Endothelial cell of umbilical vein (primary cell): ENCODE results near the gene POLR2L. TPM values are rescaled to one million over a fixed set of nuclear protein-coding genes. Genes with fewer than 3 reads are reported as not detected.

Experiments
- BruUV-seq: library from RNA; stranded (reverse); fragments of 400-500 nt; replicated peaks from 2 replicates; lab custom pipeline; 2021; lab: Mats Ljungman, UMichigan
- CTCF ChIA-PET: fragments of 300-600, 350-600 bp; sonication (Branson Sonifier 250); formaldehyde crosslinking; loops from one replicate; lab custom pipeline; 2021; ENCODE audit warnings: antibody characterized with exemption, inconsistent platforms; lab: Charles Lee
- POLR2A ChIA-PET: fragments of 300-600, 350-600 bp; sonication (Branson Sonifier 250); formaldehyde crosslinking; loops from one replicate; lab custom pipeline; 2021; ENCODE audit warnings: antibody characterized with exemption, inconsistent platforms; lab: Charles Lee
- DNase-seq: peaks from one replicate; pipeline ENCODE4 v3.0.0-alpha.2; 2011; ENCODE audit warnings: low read depth, low spot score
- FAIRE-seq: peaks from 2 replicates; lab custom pipeline; 2011; peaks lifted over from hg19 to GRCh38; lab: Jason Lieb, UNC
- H2AFZ ChIP-seq: 2 replicates; pipeline ENCODE4 v1.6.0; 2012; ENCODE audit warnings: low read depth, low read length, control low read depth, inconsistent platforms
- H3K27ac ChIP-seq: 2 replicates; pipeline ENCODE4 v1.5.1; 2011; ENCODE audit warnings: low read depth, mild to moderate bottlenecking, control low read depth, low read length, moderate library complexity; ENCODE audit not compliant: insufficient read depth
- H3K27me3 ChIP-seq, 2 experiments: 2 replicates each; pipeline versions ENCODE4 v1.6.0 to v1.6.1; 2011; ENCODE audit warnings: low read length in 2 of 2, mixed read lengths in 1 of 2; ENCODE audit not compliant: control insufficient read depth in 2 of 2, insufficient read depth in 2 of 2
- H3K36me3 ChIP-seq, 2 experiments: 2 replicates in 1 of 2; 3 replicates in 1 of 2; pipeline ENCODE4 v1.5.1; 2011; ENCODE audit warnings: low read length in 2 of 2, mild to moderate bottlenecking in 1 of 2, moderate library complexity in 1 of 2; ENCODE audit not compliant: control insufficient read depth in 2 of 2, insufficient read depth in 2 of 2; ENCODE audit errors: extremely low read depth in 1 of 2
- H3K4me1 ChIP-seq: 3 replicates; pipeline ENCODE4 v1.5.1; 2011; ENCODE audit warnings: mild to moderate bottlenecking, low read length; ENCODE audit not compliant: control insufficient read depth, insufficient read depth; ENCODE audit errors: extremely low read depth
- H3K4me2 ChIP-seq: 2 replicates; pipeline ENCODE4 v1.6.1; 2011; ENCODE audit warnings: low read length, control low read depth, mixed read lengths; ENCODE audit not compliant: insufficient read depth
- H3K4me3 ChIP-seq, 3 experiments: fragments of 200-600 bp in 1 of 3; sonication (generic), shearing (Covaris generic) in 1 of 3; replicated peaks in 1 of 3; 2 replicates each; pipeline ENCODE4 v1.5.1; 2011 to 2016; ENCODE audit warnings: control low read depth in 3 of 3, low read length in 3 of 3, mild to moderate bottlenecking in 2 of 3, inconsistent platforms in 1 of 3, low read depth in 1 of 3, moderate library complexity in 1 of 3; ENCODE audit not compliant: insufficient read depth in 1 of 3
- H3K79me2 ChIP-seq: 2 replicates; pipeline ENCODE4 v1.6.0; 2012; ENCODE audit warnings: low read length, inconsistent platforms; ENCODE audit not compliant: control insufficient read depth, insufficient read depth
- H3K9ac ChIP-seq: replicated peaks from 2 replicates; pipeline ENCODE3; 2011; ENCODE audit warnings: low read length, control low read depth; ENCODE audit not compliant: insufficient read depth; ENCODE audit errors: extremely low read depth
- H3K9me1 ChIP-seq: replicated peaks from 3 replicates; pipeline ENCODE4 v1.6.0; 2011; ENCODE audit warnings: mild to moderate bottlenecking, low read length; ENCODE audit not compliant: control insufficient read depth, insufficient read depth; ENCODE audit errors: extremely low read depth
- H3K9me3 ChIP-seq: replicated peaks from 2 replicates; pipeline ENCODE4 v1.5.1; 2012; ENCODE audit warnings: low read length, inconsistent platforms; ENCODE audit not compliant: control insufficient read depth, insufficient read depth
- H4K20me1 ChIP-seq: replicated peaks from 2 replicates; pipeline ENCODE3; 2011; ENCODE audit warnings: mild to moderate bottlenecking, low read length; ENCODE audit not compliant: control insufficient read depth, insufficient read depth; ENCODE audit errors: extremely low read depth
- EZH2 ChIP-seq: IDR thresholded peaks from 2 replicates; pipeline ENCODE4 v1.6.1; 2012; ENCODE audit warnings: borderline replicate concordance, low read depth, mild to moderate bottlenecking, moderate library complexity, low read length, inconsistent platforms; ENCODE audit not compliant: severe bottlenecking
- FOS ChIP-seq: IDR thresholded peaks from 2 replicates; pipeline ENCODE4 v1.6.1; 2011; ENCODE audit warnings: mild to moderate bottlenecking, low read length, moderate library complexity, borderline replicate concordance; ENCODE audit not compliant: insufficient read depth
- GATA2 ChIP-seq: IDR thresholded peaks from 2 replicates; pipeline ENCODE4 v1.7.0; 2011; ENCODE audit warnings: low read depth, mild to moderate bottlenecking, moderate library complexity, mixed read lengths, low read length; ENCODE audit not compliant: insufficient read length, insufficient read depth
- JUN ChIP-seq: IDR thresholded peaks from 2 replicates; pipeline ENCODE4 v1.6.1; 2011; ENCODE audit warnings: borderline replicate concordance, low read depth; ENCODE audit not compliant: insufficient read length, insufficient read depth
- MYC ChIP-seq: IDR thresholded peaks from one replicate; pipeline ENCODE4 v1.6.1; 2011; ENCODE audit warnings: mild to moderate bottlenecking, low read depth, low read length
- POLR2A ChIP-seq: IDR thresholded peaks from 2 replicates; pipeline ENCODE4 v1.6.1; 2012; ENCODE audit warnings: low read depth, mild to moderate bottlenecking, control low read depth, low read length
- POLR2AphosphoS5 ChIP-seq: IDR thresholded peaks from 2 replicates; pipeline ENCODE4 v1.6.1; 2012; ENCODE audit warnings: low read depth, mild to moderate bottlenecking, control low read depth, low read length, moderate library complexity; ENCODE audit not compliant: insufficient read depth
- dilution Hi-C: fragments of 300-500 bp; cut with MboI; formaldehyde crosslinking; loops from one replicate; pipeline ENCODE4 v1.15.0; 2019; ENCODE audit warnings: low sequenced_read_pairs; ENCODE audit not compliant: extremely low pct_ligation_motif_present
- intact Hi-C: fragments of 100-400 bp; cut with micrococcal nuclease; formaldehyde crosslinking; loops from one replicate; pipeline ENCODE4 v1.10.0; 2022
- polyA plus RNA-seq, 4 experiments: library from polyadenylated mRNA; depleted of rRNA in 3 of 4; stranded (reverse) in 3 of 4; unstranded in 1 of 4; fragments of >200 nt; gene quantifications; 2 replicates each; pipeline versions ENCODE4 v1.2.1 to v1.2.3, GENCODE V29; 2011 to 2012; ENCODE audit warnings: missing spikeins in 1 of 4
- total RNA-seq: library from RNA; stranded (reverse); gene quantifications from 2 replicates; pipeline ENCODE4 v1.2.3, GENCODE V29; 2021
- TF ChIP-seq, protein P1 (sequence below): IDR thresholded peaks from 2 replicates; pipeline ENCODE4 v1.6.1; 2011; ENCODE audit not compliant: insufficient read depth, insufficient read length
- TF ChIP-seq, protein P2 (sequence below), 2 donors: IDR thresholded peaks; 1 replicate in 1 of 2; 2 replicates in 1 of 2; pipeline ENCODE4 v1.5.1; 2011; ENCODE audit warnings: low read length in 2 of 2, mild to moderate bottlenecking in 2 of 2, moderate library complexity in 2 of 2, control low read depth in 1 of 2, inconsistent platforms in 1 of 2, low read depth in 1 of 2; ENCODE audit not compliant: insufficient read depth in 1 of 2; ENCODE audit errors: extremely low read depth in 1 of 2

The POLR2L gene
- total and polyA plus RNA-seq, 2 donors (not counting 3 experiments of a cell fraction or from before 2014, with no cell fraction given) = 146 to 259 TPM

DNA sequence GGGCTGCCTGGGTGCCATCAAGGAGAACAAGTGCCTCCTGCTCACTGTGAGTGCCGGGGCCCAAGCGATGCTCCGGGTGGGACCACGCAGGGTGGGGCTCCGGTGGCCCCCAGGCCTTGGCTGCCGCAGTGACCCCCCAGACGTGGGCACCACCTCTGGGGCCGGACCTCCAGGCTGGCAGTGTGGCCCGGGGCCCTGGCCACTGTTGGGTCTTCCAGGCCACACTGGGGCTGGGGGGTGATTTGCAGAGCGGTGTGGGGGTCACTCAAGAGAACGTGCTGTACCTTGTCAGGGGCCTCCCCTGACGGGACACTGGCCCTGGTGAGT is 20.3 kb upstream of the POLR2L start:
- H3K79me2 ChIP-seq = no peaks in the 10 kb centered on the region
- FAIRE-seq = no peak
- no peak overlapping the region for H3K9ac ChIP-seq
- H3K4me2 ChIP-seq = no peak overlapping the region
- H3K27me3 ChIP-seq = no peaks in the 10 kb centered on the region
- BruUV-seq = no TSS peak
- dilution Hi-C loops = no loop called here
- no peaks in the 10 kb centered on the region for H4K20me1 ChIP-seq
- no peak overlapping the region for H3K27ac ChIP-seq
- no peaks in the 10 kb centered on the region for H3K9me3 ChIP-seq
- TF ChIP-seq, protein P1, sequence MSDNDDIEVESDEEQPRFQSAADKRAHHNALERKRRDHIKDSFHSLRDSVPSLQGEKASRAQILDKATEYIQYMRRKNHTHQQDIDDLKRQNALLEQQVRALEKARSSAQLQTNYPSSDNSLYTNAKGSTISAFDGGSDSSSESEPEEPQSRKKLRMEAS = no peak
- TF ChIP-seq POLR2AphosphoS5 = no peak
- TF ChIP-seq POLR2A = no peak
- no peak for TF ChIP-seq MYC
- no peak for TF ChIP-seq JUN
- no peak for TF ChIP-seq GATA2
- TF ChIP-seq FOS = no peak
- no peak for TF ChIP-seq EZH2
- TF ChIP-seq, protein P2, sequence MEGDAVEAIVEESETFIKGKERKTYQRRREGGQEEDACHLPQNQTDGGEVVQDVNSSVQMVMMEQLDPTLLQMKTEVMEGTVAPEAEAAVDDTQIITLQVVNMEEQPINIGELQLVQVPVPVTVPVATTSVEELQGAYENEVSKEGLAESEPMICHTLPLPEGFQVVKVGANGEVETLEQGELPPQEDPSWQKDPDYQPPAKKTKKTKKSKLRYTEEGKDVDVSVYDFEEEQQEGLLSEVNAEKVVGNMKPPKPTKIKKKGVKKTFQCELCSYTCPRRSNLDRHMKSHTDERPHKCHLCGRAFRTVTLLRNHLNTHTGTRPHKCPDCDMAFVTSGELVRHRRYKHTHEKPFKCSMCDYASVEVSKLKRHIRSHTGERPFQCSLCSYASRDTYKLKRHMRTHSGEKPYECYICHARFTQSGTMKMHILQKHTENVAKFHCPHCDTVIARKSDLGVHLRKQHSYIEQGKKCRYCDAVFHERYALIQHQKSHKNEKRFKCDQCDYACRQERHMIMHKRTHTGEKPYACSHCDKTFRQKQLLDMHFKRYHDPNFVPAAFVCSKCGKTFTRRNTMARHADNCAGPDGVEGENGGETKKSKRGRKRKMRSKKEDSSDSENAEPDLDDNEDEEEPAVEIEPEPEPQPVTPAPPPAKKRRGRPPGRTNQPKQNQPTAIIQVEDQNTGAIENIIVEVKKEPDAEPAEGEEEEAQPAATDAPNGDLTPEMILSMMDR (IDR thresholded peaks at IDR 0.05; ENCODE audit: extremely low read depth in 1 of 2, insufficient read depth in 1 of 2, low read depth in 1 of 2, low read length in 2 of 2) = no peak
- H3K4me1 ChIP-seq = no peaks in the 10 kb centered on the region
- no peak overlapping the region for H2AFZ ChIP-seq
- DNase-seq = no peak
- intact Hi-C loops = no loop called here
- H3K36me3 ChIP-seq = peaks cover 0 to 11% of the 10 kb centered on the region in 2 experiments
- H3K9me1 ChIP-seq = no peaks in the 10 kb centered on the region
- ChIA-PET CTCF (no interaction called here), POLR2A (no interaction called here)
- no peak overlapping the region for H3K4me3 ChIP-seq
